Loucy (cell line): ENCODE data around the gene SRPK3.

Experiments
- EZH2phosphoT487 ChIP-seq: fragments of 200-600 bp; IDR thresholded peaks from 2 replicates; pipeline ENCODE4 v1.6.1; 2018; ENCODE audit warnings: antibody characterized with exemption, mild to moderate bottlenecking, moderate library complexity, borderline replicate concordance
- TF ChIP-seq, protein P1 (sequence below): fragments of 200-600 bp; sonication (generic); conservative IDR thresholded peaks from 2 replicates; pipeline ENCODE4 v1.5.1; 2014; ENCODE audit warnings: mild to moderate bottlenecking, antibody characterized with exemption, low read length

DNA sequence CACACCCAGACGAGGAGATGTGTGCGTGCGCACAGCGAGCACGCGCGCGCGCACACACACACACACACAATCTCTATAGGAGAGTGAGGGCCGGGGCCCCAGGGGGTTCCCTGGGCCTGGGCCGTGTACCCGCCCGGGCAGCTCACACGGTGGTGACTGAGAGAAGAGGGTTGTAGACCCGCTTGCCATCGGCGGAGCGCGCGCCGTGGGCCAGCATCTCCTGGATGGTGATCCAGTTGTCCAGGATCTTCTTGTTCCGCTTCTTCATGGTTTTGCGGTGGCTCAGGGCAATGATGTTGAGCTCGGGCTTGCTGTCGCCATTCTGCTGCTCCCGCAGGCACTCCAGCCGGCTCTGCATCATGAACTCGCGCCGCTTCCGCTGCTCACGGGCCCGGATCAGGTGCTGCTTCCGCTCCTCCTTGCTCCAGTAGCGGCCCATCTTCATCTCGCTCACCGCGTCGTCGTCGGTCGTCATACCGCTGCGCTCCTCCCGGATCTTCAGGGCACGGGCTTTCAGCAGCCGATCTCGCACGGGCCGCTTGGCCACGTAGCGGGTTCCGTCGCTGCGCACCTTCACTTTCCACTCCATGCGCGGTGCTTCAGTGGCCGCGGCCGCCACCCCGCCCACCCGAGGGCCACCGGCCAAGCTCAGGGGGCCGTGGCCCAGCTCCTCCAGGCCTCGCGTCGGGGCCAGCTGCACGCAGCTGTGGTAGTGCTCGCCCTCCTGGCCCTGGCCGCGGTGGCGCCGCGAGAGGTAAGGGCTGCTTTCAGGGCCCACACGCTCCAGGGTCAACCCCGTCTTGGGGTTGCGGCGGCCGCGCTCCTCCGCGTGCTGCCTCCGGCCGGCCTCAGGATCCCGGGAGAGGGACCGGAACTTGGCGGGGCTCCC is 22.6 kb downstream of the SRPK3 start:
- TF ChIP-seq, protein P1, sequence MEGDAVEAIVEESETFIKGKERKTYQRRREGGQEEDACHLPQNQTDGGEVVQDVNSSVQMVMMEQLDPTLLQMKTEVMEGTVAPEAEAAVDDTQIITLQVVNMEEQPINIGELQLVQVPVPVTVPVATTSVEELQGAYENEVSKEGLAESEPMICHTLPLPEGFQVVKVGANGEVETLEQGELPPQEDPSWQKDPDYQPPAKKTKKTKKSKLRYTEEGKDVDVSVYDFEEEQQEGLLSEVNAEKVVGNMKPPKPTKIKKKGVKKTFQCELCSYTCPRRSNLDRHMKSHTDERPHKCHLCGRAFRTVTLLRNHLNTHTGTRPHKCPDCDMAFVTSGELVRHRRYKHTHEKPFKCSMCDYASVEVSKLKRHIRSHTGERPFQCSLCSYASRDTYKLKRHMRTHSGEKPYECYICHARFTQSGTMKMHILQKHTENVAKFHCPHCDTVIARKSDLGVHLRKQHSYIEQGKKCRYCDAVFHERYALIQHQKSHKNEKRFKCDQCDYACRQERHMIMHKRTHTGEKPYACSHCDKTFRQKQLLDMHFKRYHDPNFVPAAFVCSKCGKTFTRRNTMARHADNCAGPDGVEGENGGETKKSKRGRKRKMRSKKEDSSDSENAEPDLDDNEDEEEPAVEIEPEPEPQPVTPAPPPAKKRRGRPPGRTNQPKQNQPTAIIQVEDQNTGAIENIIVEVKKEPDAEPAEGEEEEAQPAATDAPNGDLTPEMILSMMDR = no peak
- no peak for TF ChIP-seq EZH2phosphoT487
